OCI-LY1 (cell line): ENCODE data around the gene MAP2K6.

Source experiments
- CTCF ChIP-seq: fragments of 200-600 bp; sonication (generic), shearing (Covaris generic); IDR thresholded peaks from 2 replicates; pipeline ENCODE4 v1.5.1; 2017; ENCODE audit warnings: mild to moderate bottlenecking, antibody characterized with exemption, low read length, moderate library complexity, mixed read lengths
- EZH2 ChIP-seq: fragments of 200-600 bp; sonication (generic), shearing (Covaris generic); IDR thresholded peaks from 2 replicates; pipeline ENCODE4 v1.8.0; 2017; ENCODE audit warnings: borderline replicate concordance, mixed run types, mild to moderate bottlenecking, antibody characterized with exemption, low read length, moderate library complexity, mixed read lengths

GRCh38 chr17:69539274-69539673 is 124.8 kb downstream of the MAP2K6 start:
- TF ChIP-seq CTCF: no peak
- TF ChIP-seq EZH2: no peak
